CD4-positive, alpha-beta T cell treated with Interleukin-15 for 4 hours (primary cell): ENCODE data around the gene SETD3.

Source experiments
- DNase-seq: peaks from one replicate; pipeline ENCODE4 v3.0.0-alpha.2; 2020; ENCODE audit warnings: low spot score

SETD3 gene

GRCh38 chr14:99479906-99480869 lies at the start of gene SETD3:
Gene SETD3, minus strand, starts transcription at chr14:99480859. Its CDS starts 15,054 bp downstream, at chr14:99465805.
- peak; percentile 8 for DNase-seq

GRCh38 chr14:99529899-99530298 lies 49.2 kb upstream of the SETD3 start:
- DNase-seq, result no peak

GRCh38 chr14:99527427-99528076 lies 46.9 kb upstream of the SETD3 start:
- no peak for DNase-seq

- no peak for DNase-seq
These were observed 46.4 kb upstream of the SETD3 start for GRCh38 chr14:99527026-99527425.

GRCh38 chr14:99525699-99526080 lies 45.0 kb upstream of the SETD3 start:
- no peak for DNase-seq

- peak; percentile 2 for DNase-seq
These were observed 44.4 kb upstream of the SETD3 start for GRCh38 chr14:99524804-99525698.

- no peak for DNase-seq
These were observed 43.5 kb upstream of the SETD3 start for GRCh38 chr14:99524091-99524661.

- DNase-seq, result no peak
These were observed 43.0 kb upstream of the SETD3 start for GRCh38 chr14:99523704-99524055.

- no peak for DNase-seq
These were observed 42.5 kb upstream of the SETD3 start for GRCh38 chr14:99522934-99523703.

- DNase-seq, result no peak
These were observed 41.8 kb upstream of the SETD3 start for GRCh38 chr14:99522457-99522891.

- no peak for DNase-seq
These were observed 41.4 kb upstream of the SETD3 start for GRCh38 chr14:99522025-99522401.

- DNase-seq, result no peak
These were observed 40.7 kb upstream of the SETD3 start for GRCh38 chr14:99521176-99522024.

GRCh38 chr14:99520571-99521081 lies 40.0 kb upstream of the SETD3 start:
- DNase-seq, result no peak

- DNase-seq, result no peak
These were observed 39.3 kb upstream of the SETD3 start for GRCh38 chr14:99519931-99520421.

- no peak for DNase-seq
These were observed 38.8 kb upstream of the SETD3 start for GRCh38 chr14:99519347-99519881.

- peak; percentile 81 for DNase-seq
These were observed 38.0 kb upstream of the SETD3 start for GRCh38 chr14:99518441-99519346.

GRCh38 chr14:99517643-99518381 lies 37.2 kb upstream of the SETD3 start:
- no peak for DNase-seq
